DND-41 (cell line): Measurements from ENCODE around the gene TFDP2.

Experiments used
- CTCF ChIP-seq: IDR thresholded peaks from 2 replicates; pipeline ENCODE4 v1.5.1; 2012; ENCODE audit warnings: borderline replicate concordance, low read length, moderate library complexity, mild to moderate bottlenecking; ENCODE audit not compliant: poor library complexity, severe bottlenecking; ENCODE audit errors: extremely low read depth
- EZH2 ChIP-seq: IDR thresholded peaks from 3 replicates; pipeline ENCODE4 v1.6.1; 2012; ENCODE audit warnings: borderline replicate concordance, low read depth, mild to moderate bottlenecking, moderate library complexity, low read length, inconsistent platforms; ENCODE audit not compliant: severe bottlenecking

- TF ChIP-seq CTCF (no peak), EZH2 (no peak)
These were observed 228.6 kb downstream of the TFDP2 start for GRCh38 chr3:141920701-141921100.
